HEK293 (cell line): Measurements from ENCODE around the gene COLQ.

Experiments used
- CTCF ChIA-PET: fragments of 350-600 bp; formaldehyde crosslinking; extraction: SDS; loops from one replicate; lab custom pipeline; 2021; ENCODE audit warnings: antibody characterized with exemption; lab: Yijun Ruan, JAX
- POLR2A ChIA-PET: fragments of 300-600 bp; formaldehyde crosslinking; extraction: SDS; loops from one replicate; lab custom pipeline; 2020; ENCODE audit warnings: antibody characterized with exemption, inconsistent platforms; lab: Yijun Ruan, JAX
- H3K27ac ChIP-seq: fragments of 200-500 bp; sonication (Bioruptor generic); 2 replicates; pipeline ENCODE4 v1.5.1; 2014; ENCODE audit warnings: low read depth, low read length, control low read depth, inconsistent platforms; ENCODE audit errors: extremely low read depth
- H3K36me3 ChIP-seq, 2 experiments: fragments of 200-500 bp in 1 of 2; sonication (Bioruptor generic) in 1 of 2; 1 replicate in 1 of 2; 2 replicates in 1 of 2; pipeline ENCODE4 v1.5.1; 2014 to 2017; ENCODE audit warnings: inconsistent platforms in 2 of 2, low read length in 2 of 2; ENCODE audit not compliant: control insufficient read depth in 2 of 2, insufficient read depth in 1 of 2
- H3K4me1 ChIP-seq: fragments of 200-500 bp; sonication (Bioruptor generic); 2 replicates; pipeline ENCODE4 v1.5.1; 2014; ENCODE audit warnings: mild to moderate bottlenecking, low read length, inconsistent platforms; ENCODE audit not compliant: control insufficient read depth, insufficient read depth
- H3K4me3 ChIP-seq: 2 replicates; pipeline ENCODE4 v1.5.1; 2011; ENCODE audit warnings: low read depth, mild to moderate bottlenecking, control low read depth, low read length, moderate library complexity
- H3K9me3 ChIP-seq: fragments of 200-500 bp; sonication (Bioruptor generic); 2 replicates; pipeline ENCODE4 v1.5.1; 2014; ENCODE audit warnings: low read depth, low read length, inconsistent platforms; ENCODE audit not compliant: control insufficient read depth, insufficient read depth
- EGR2 ChIP-seq: fragments of 450-650 bp; formaldehyde crosslinking; IDR thresholded peaks from 2 replicates; pipeline ENCODE4 v1.5.1; 2016; ENCODE audit warnings: low read depth, missing biosample characterization, missing genetic modification characterization
- GFI1B ChIP-seq: fragments of 450-650 bp; formaldehyde crosslinking; IDR thresholded peaks from 2 replicates; pipeline ENCODE4 v1.5.1; 2016; ENCODE audit warnings: missing biosample characterization, missing genetic modification characterization
- WT1 ChIP-seq: fragments of 450-650 bp; formaldehyde crosslinking; IDR thresholded peaks from 2 replicates; pipeline ENCODE4 v1.5.1; 2016; ENCODE audit warnings: missing biosample characterization, missing genetic modification characterization
- ZFHX2 ChIP-seq: fragments of 450-650 bp; formaldehyde crosslinking; conservative IDR thresholded peaks from 2 replicates; pipeline ENCODE4 v1.5.1; 2016; ENCODE audit warnings: missing biosample characterization, missing genetic modification characterization
- ZIC2 ChIP-seq: fragments of 450-650 bp; formaldehyde crosslinking; IDR thresholded peaks from 2 replicates; pipeline ENCODE4 v1.5.1; 2016; ENCODE audit warnings: missing biosample characterization, missing genetic modification characterization
- ZNF133 ChIP-seq: fragments of 450-650 bp; formaldehyde crosslinking; IDR thresholded peaks from 2 replicates; pipeline ENCODE4 v1.5.1; 2016; ENCODE audit warnings: missing biosample characterization, missing genetic modification characterization
- ZNF169 ChIP-seq: fragments of 450-650 bp; formaldehyde crosslinking; IDR thresholded peaks from 2 replicates; pipeline ENCODE4 v1.5.1; 2016; ENCODE audit warnings: missing biosample characterization, missing genetic modification characterization
- ZNF211 ChIP-seq: fragments of 450-650 bp; formaldehyde crosslinking; IDR thresholded peaks from 2 replicates; pipeline ENCODE4 v1.5.1; 2016; ENCODE audit warnings: low read depth, missing biosample characterization, missing genetic modification characterization
- ZNF223 ChIP-seq: fragments of 450-650 bp; formaldehyde crosslinking; IDR thresholded peaks from 2 replicates; pipeline ENCODE4 v1.5.1; 2016; ENCODE audit warnings: missing biosample characterization, missing genetic modification characterization
- ZNF23 ChIP-seq: fragments of 450-650 bp; formaldehyde crosslinking; IDR thresholded peaks from 2 replicates; pipeline ENCODE4 v1.5.1; 2016; ENCODE audit warnings: missing biosample characterization, missing genetic modification characterization, borderline replicate concordance
- ZNF266 ChIP-seq: fragments of 450-650 bp; formaldehyde crosslinking; IDR thresholded peaks from 2 replicates; pipeline ENCODE4 v1.5.1; 2016; ENCODE audit warnings: missing biosample characterization, missing genetic modification characterization, low read depth
- ZNF324 ChIP-seq: fragments of 450-650 bp; formaldehyde crosslinking; IDR thresholded peaks from 2 replicates; pipeline ENCODE4 v1.5.1; 2016; ENCODE audit warnings: missing biosample characterization, missing genetic modification characterization
- ZNF558 ChIP-seq: fragments of 450-650 bp; formaldehyde crosslinking; IDR thresholded peaks from 2 replicates; pipeline ENCODE4 v1.5.1; 2016; ENCODE audit warnings: missing biosample characterization, missing genetic modification characterization
- ZNF623 ChIP-seq: fragments of 450-650 bp; formaldehyde crosslinking; IDR thresholded peaks from 2 replicates; pipeline ENCODE4 v1.5.1; 2016; ENCODE audit warnings: missing biosample characterization, missing genetic modification characterization
- ZNF76 ChIP-seq: fragments of 450-650 bp; formaldehyde crosslinking; IDR thresholded peaks from 2 replicates; pipeline ENCODE4; 2016; ENCODE audit warnings: low read depth, missing biosample characterization, missing genetic modification characterization, borderline replicate concordance
- ZSCAN23 ChIP-seq: fragments of 450-650 bp; formaldehyde crosslinking; IDR thresholded peaks from 2 replicates; pipeline ENCODE4 v1.5.1; 2016; ENCODE audit warnings: missing biosample characterization, missing genetic modification characterization
- TF ChIP-seq, protein P1 (sequence below): fragments of 450-650 bp; formaldehyde crosslinking; IDR thresholded peaks from 2 replicates; pipeline ENCODE4 v1.5.1; 2016; ENCODE audit warnings: missing biosample characterization, missing genetic modification characterization, low read depth
- TF ChIP-seq, protein P2 (sequence below): IDR thresholded peaks from 2 replicates; pipeline ENCODE4 v1.6.1; 2011; ENCODE audit warnings: mild to moderate bottlenecking, low read depth, low read length, borderline replicate concordance
- TF ChIP-seq, protein P3 (sequence below): fragments of 450-650 bp; formaldehyde crosslinking; IDR thresholded peaks from 2 replicates; pipeline ENCODE4 v1.5.1; 2017; ENCODE audit warnings: missing biosample characterization, missing genetic modification characterization

Gene COLQ

DNA sequence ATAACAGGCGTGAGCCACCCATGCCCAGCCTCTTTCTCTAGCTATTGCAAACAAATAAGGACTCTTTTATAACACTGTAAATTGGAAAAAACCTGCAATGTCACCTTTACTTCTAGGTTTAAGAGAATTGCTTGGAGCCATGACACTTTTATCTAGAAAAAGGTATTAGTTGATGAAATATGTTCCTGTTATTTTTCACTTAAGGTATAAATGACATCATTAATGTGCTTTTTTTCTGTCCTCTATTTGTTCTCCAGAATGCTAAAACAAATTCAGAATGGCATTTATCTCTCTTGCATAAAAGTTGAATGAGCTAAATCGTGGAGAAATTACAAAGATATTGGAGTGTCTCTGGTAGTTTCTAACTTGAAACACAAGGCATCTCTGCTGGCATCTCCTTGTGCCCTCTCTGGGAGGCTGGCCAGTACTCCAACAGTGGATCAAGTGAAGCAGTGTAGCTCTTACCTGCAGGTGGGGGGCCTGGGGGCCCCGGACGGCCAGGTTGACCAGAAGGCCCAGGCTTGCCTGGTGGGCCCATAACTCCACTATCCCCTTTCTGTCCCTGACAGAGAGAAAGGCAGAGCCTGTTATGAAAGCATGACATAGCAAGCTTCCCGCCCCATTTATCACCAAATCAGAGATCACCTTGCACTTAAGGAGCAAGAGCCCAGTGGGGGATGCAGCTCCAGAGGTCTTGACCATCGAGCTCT is 55.5 kb downstream of the COLQ start:
- CTCF ChIA-PET = interaction anchor here (0.5 kb wide), 1 partner anchor 114 kb away, joined by 3 read pairs; no protein-coding TSS in a partner anchor
- no peaks in the 10 kb centered on the region for H3K36me3 ChIP-seq
- POLR2A ChIA-PET = no interaction called here

DNA sequence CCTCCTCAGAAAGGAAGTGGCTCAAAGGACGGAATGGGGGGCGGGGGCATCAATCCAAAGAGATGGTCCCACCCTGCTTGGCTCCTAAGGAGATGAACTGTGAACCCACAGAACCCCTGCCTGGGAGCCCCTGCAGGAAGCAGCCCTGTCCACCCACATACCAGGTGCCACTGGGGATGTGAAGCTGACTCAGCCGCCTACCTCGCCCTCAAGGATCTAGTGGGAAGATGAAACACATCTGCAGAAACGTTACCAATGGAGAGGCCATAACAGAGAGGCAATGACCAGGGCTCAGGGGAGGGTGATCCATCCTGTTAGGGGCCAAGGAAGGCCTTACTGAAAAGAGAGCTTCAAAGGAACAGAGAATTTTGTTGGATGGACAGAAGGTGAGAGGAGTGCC is 59.1 kb downstream of the COLQ start:
- Histone ChIP-seq H3K4me1 (no peaks in the 10 kb centered on the region), H3K9me3 (no peaks in the 10 kb centered on the region), H3K4me3 (no peak overlapping the region), H3K27ac (no peak overlapping the region), H3K36me3 (no peaks in the 10 kb centered on the region)
- ChIA-PET POLR2A (no interaction called here), CTCF (no interaction called here)
- TF ChIP-seq GFI1B (tag by site-specific recombination) (no peak), ZFHX2 (tag by site-specific recombination) (peak; percentile 76), EGR2 (tag by site-specific recombination) (peak; percentile 84)

More for the DNA sequence above, 55.5 kb downstream of the COLQ start:
- TF ChIP-seq ZNF169 (tag by site-specific recombination) = no peak
- TF ChIP-seq, protein P1, sequence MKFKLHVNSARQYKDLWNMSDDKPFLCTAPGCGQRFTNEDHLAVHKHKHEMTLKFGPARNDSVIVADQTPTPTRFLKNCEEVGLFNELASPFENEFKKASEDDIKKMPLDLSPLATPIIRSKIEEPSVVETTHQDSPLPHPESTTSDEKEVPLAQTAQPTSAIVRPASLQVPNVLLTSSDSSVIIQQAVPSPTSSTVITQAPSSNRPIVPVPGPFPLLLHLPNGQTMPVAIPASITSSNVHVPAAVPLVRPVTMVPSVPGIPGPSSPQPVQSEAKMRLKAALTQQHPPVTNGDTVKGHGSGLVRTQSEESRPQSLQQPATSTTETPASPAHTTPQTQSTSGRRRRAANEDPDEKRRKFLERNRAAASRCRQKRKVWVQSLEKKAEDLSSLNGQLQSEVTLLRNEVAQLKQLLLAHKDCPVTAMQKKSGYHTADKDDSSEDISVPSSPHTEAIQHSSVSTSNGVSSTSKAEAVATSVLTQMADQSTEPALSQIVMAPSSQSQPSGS = peak; percentile 59
- H3K9me3 ChIP-seq = no peaks in the 10 kb centered on the region
- no peaks in the 10 kb centered on the region for H3K4me1 ChIP-seq
- H3K27ac ChIP-seq = no peak overlapping the region
- no peak overlapping the region for H3K4me3 ChIP-seq

DNA sequence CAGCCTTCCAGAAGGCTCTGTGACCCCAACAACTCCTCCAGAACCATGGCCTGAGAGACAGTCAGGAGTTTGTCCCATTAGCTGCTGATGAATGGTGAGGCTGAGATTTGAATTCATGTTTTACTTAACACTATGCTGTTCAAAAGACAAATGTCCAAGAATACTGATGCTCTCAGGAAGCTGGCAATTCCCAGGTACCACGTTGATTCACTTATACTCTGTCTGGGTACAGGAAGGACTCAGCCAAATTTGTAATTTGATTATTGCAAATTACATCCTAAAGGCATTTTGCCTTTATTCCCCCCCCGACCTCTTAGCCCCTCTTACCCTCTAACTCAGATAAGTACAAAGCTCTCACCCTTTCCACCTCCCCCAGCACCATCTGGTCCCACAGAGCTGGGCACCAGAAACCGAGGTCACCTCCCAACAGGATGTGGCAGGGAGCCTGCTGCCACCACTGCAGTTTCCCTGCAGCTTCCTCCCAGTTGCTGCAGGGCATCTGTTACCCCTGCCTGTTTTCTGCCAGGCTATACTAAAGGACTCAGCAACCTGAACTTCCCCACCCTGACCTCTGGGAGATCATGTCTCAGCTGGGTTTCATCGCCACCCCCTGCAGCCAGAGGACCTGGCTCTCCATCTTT is 60.5 kb downstream of the COLQ start:
- Histone ChIP-seq H3K4me1 (no peaks in the 10 kb centered on the region), H3K9me3 (no peaks in the 10 kb centered on the region), H3K4me3 (no peak overlapping the region), H3K27ac (no peak overlapping the region), H3K36me3 (no peaks in the 10 kb centered on the region)
- CTCF ChIA-PET = interaction anchor here (0.5 to 1.7 kb wide), 4 partner anchors 8 to 1750 kb away, joined by 3 to 6 read pairs (median 4); no protein-coding TSS in a partner anchor
- TF ChIP-seq ZIC2 (tag by site-specific recombination) (peak; percentile 84), GFI1B (tag by site-specific recombination) (no peak)
- POLR2A ChIA-PET = no interaction called here

DNA sequence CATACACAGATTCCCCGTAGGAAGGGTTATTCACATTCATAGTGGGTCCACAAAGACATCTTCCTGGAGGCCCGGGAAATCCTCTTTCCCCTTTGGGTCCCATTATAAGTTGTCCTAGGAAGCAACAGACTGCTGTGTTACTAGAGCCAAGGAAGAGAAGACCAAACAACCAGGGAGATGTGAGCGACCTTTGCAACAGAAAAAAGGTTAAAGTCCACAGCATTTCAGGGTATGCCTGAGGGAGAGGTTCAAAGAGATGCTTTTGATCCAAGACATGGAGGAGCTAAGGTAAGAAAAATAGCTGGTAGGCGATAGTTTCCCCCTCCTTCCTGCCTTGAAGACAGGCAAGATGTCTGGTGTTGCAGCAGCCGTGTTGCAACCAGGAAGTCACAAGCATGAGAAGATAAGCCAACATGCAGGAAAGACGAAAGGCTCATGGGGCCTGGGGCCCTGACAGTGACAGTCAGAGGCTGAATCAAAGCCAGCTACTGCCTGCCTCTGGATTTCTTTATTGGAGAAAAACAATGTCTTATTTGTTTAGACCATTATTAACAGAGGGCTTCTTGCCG is 63.2 kb downstream of the COLQ start:
- ChIA-PET CTCF (no interaction called here), POLR2A (no interaction called here)
- Histone ChIP-seq H3K36me3 (no peaks in the 10 kb centered on the region), H3K4me3 (no peak overlapping the region), H3K27ac (no peak overlapping the region), H3K9me3 (no peaks in the 10 kb centered on the region), H3K4me1 (no peaks in the 10 kb centered on the region)
- TF ChIP-seq ZNF623 (no peak), ZNF324 (tag by site-specific recombination) (no peak), ZSCAN23 (no peak), ZNF266 (tag by site-specific recombination) (no peak), ZNF211 (tag by site-specific recombination) (no peak), ZNF133 (tag by site-specific recombination) (no peak), ZNF223 (tag by site-specific recombination) (no peak), WT1 (tag by site-specific recombination) (no peak), ZNF558 (tag by site-specific recombination) (no peak), ZNF76 (tag by site-specific recombination) (no peak), ZNF23 (tag by site-specific recombination) (no peak)
- TF ChIP-seq, protein P2, sequence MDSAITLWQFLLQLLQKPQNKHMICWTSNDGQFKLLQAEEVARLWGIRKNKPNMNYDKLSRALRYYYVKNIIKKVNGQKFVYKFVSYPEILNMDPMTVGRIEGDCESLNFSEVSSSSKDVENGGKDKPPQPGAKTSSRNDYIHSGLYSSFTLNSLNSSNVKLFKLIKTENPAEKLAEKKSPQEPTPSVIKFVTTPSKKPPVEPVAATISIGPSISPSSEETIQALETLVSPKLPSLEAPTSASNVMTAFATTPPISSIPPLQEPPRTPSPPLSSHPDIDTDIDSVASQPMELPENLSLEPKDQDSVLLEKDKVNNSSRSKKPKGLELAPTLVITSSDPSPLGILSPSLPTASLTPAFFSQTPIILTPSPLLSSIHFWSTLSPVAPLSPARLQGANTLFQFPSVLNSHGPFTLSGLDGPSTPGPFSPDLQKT = no peak
- TF ChIP-seq, protein P1 = no peak
- TF ChIP-seq, protein P3, sequence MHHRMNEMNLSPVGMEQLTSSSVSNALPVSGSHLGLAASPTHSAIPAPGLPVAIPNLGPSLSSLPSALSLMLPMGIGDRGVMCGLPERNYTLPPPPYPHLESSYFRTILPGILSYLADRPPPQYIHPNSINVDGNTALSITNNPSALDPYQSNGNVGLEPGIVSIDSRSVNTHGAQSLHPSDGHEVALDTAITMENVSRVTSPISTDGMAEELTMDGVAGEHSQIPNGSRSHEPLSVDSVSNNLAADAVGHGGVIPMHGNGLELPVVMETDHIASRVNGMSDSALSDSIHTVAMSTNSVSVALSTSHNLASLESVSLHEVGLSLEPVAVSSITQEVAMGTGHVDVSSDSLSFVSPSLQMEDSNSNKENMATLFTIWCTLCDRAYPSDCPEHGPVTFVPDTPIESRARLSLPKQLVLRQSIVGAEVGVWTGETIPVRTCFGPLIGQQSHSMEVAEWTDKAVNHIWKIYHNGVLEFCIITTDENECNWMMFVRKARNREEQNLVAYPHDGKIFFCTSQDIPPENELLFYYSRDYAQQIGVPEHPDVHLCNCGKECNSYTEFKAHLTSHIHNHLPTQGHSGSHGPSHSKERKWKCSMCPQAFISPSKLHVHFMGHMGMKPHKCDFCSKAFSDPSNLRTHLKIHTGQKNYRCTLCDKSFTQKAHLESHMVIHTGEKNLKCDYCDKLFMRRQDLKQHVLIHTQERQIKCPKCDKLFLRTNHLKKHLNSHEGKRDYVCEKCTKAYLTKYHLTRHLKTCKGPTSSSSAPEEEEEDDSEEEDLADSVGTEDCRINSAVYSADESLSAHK (tag by site-specific recombination) = no peak
